HCT116 (cell line): ENCODE data around the gene SIK3. TPM values are rescaled to one million over a fixed set of nuclear protein-coding genes. Genes with fewer than 3 reads are reported as not detected.

ENCODE experiments used
- ATAC-seq: fragments of 200-7000 bp; cut with Tn5 transposase; 2 replicates; pipeline ENCODE4 v1.9.1; 2020; ENCODE audit warnings: mild to moderate bottlenecking, moderate library complexity
- BruUV-seq: library from RNA; stranded (reverse); fragments of 400-500 nt; replicated peaks from 2 replicates; lab custom pipeline; 2021; lab: Mats Ljungman, UMichigan
- CTCF ChIA-PET: fragments of 300-600 bp; sonication (Branson Sonifier 250); formaldehyde crosslinking; loops from one replicate; lab custom pipeline; 2021; ENCODE audit warnings: antibody characterized with exemption; lab: Charles Lee
- POLR2A ChIA-PET: fragments of 300-600, 350-600 bp; sonication (Branson Sonifier 250); formaldehyde crosslinking; loops from one replicate; lab custom pipeline; 2021; ENCODE audit warnings: antibody characterized with exemption; lab: Charles Lee
- RAD21 ChIA-PET, 2 experiments: fragments of 300-600 bp; sonication (Branson Sonifier 250); formaldehyde crosslinking; loops; one replicate each; lab custom pipeline; 2023; ENCODE audit warnings: low total read pairs in 2 of 2; ENCODE audit not compliant: uncharacterized antibody in 2 of 2, unreplicated experiment in 2 of 2, low non-redundant PET in 1 of 2; lab: Charles Lee
- DNase-seq: peaks from one replicate; pipeline ENCODE4 v3.0.0-alpha.2; 2010; ENCODE audit warnings: low read depth, low spot score
- H2AFZ ChIP-seq: fragments of 200-600 bp; shearing (Covaris generic), sonication (generic); 2 replicates; pipeline ENCODE4 v1.6.1; 2017; ENCODE audit warnings: low read depth, mixed run types, mixed read lengths, antibody characterized with exemption, low read length; ENCODE audit not compliant: poor library complexity, severe bottlenecking
- H3K27ac ChIP-seq: 2 replicates; pipeline ENCODE4 v1.5.1; 2012; ENCODE audit warnings: low read depth, low read length
- H3K27me3 ChIP-seq: fragments of 200-600 bp; sonication (generic); 2 replicates; pipeline ENCODE4 v1.6.1; 2016; ENCODE audit warnings: mixed run types, low read length, mixed read lengths; ENCODE audit not compliant: insufficient read depth
- H3K36me3 ChIP-seq, 2 experiments: fragments of 200-500 bp in 1 of 2; fragments of 200-600 bp in 1 of 2; sonication (Bioruptor generic) in 1 of 2; sonication (generic) in 1 of 2; 2 replicates each; pipeline versions ENCODE4 v1.5.1 to v1.6.1; 2014 to 2016; ENCODE audit warnings: low read length in 2 of 2, inconsistent platforms in 1 of 2, mixed read lengths in 1 of 2, mixed run types in 1 of 2; ENCODE audit not compliant: insufficient read depth in 2 of 2, control insufficient read depth in 1 of 2
- H3K4me1 ChIP-seq, 2 experiments: fragments of 200-600 bp in 1 of 2; sonication (generic) in 1 of 2; 2 replicates each; pipeline versions ENCODE4 v1.5.1 to v1.6.1; 2012 to 2017; ENCODE audit warnings: low read length in 2 of 2, inconsistent platforms in 1 of 2, mild to moderate bottlenecking in 1 of 2, mixed read lengths in 1 of 2, mixed run types in 1 of 2, moderate library complexity in 1 of 2; ENCODE audit not compliant: insufficient read depth in 2 of 2, control insufficient read depth in 1 of 2
- H3K4me2 ChIP-seq: fragments of 200-600 bp; sonication (generic); 2 replicates; pipeline ENCODE4 v1.6.1; 2017; ENCODE audit warnings: mixed run types, low read length, mixed read lengths
- H3K4me3 ChIP-seq, 2 experiments: fragments of 200-600 bp in 1 of 2; sonication (generic) in 1 of 2; replicated peaks in 1 of 2; 2 replicates each; pipeline ENCODE4 v1.5.1; 2011 to 2016; ENCODE audit warnings: low read length in 2 of 2, control low read depth in 1 of 2, low read depth in 1 of 2, mild to moderate bottlenecking in 1 of 2, mixed read lengths in 1 of 2, mixed run types in 1 of 2
- H3K79me2 ChIP-seq: fragments of 200-600 bp; sonication (generic); 2 replicates; pipeline ENCODE4 v1.6.1; 2017; ENCODE audit warnings: mild to moderate bottlenecking, mixed run types, low read length, moderate library complexity, mixed read lengths; ENCODE audit not compliant: insufficient read depth
- H3K9ac ChIP-seq: fragments of 200-600 bp; sonication (generic); 2 replicates; pipeline ENCODE4 v1.6.1; 2016; ENCODE audit warnings: low read length, mixed read lengths
- H3K9me2 ChIP-seq: fragments of 200-600 bp; sonication (generic), shearing (Covaris generic); 2 replicates; pipeline ENCODE4 v1.6.1; 2017; ENCODE audit warnings: mixed run types, mild to moderate bottlenecking, moderate library complexity; ENCODE audit not compliant: insufficient read depth
- H3K9me3 ChIP-seq, 2 experiments: fragments of 200-500 bp in 1 of 2; fragments of 200-600 bp in 1 of 2; sonication (Bioruptor generic) in 1 of 2; sonication (generic) in 1 of 2; 2 replicates each; pipeline ENCODE4 v1.6.1; 2014 to 2017; ENCODE audit warnings: low read length in 2 of 2, mixed read lengths in 2 of 2, inconsistent platforms in 1 of 2, low read depth in 1 of 2, mild to moderate bottlenecking in 1 of 2, mixed run types in 1 of 2, moderate library complexity in 1 of 2; ENCODE audit not compliant: control insufficient read depth in 1 of 2, insufficient read depth in 1 of 2
- H4K20me1 ChIP-seq: fragments of 200-600 bp; sonication (generic), shearing (Covaris generic); 2 replicates; pipeline ENCODE4 v1.6.1; 2017; ENCODE audit warnings: mixed run types, mild to moderate bottlenecking, moderate library complexity; ENCODE audit not compliant: insufficient read depth
- CEBPB ChIP-seq: IDR thresholded peaks from 2 replicates; pipeline ENCODE4 v1.6.1; 2012; ENCODE audit warnings: low read depth
- EGR1 ChIP-seq: IDR thresholded peaks from 2 replicates; pipeline ENCODE4 v1.6.1; 2012; ENCODE audit warnings: low read depth
- FOSL1 ChIP-seq: IDR thresholded peaks from 2 replicates; pipeline ENCODE4 v1.6.1; 2012; ENCODE audit warnings: low read depth
- POLR2AphosphoS5 ChIP-seq: IDR thresholded peaks from 2 replicates; pipeline ENCODE4 v1.6.1; 2011; ENCODE audit warnings: mild to moderate bottlenecking, low read depth, low read length, moderate library complexity
- SRF ChIP-seq: IDR thresholded peaks from 2 replicates; pipeline ENCODE4 v1.6.1; 2012; ENCODE audit warnings: low read depth
- TCF7L2 ChIP-seq: IDR thresholded peaks from 2 replicates; pipeline ENCODE4 v1.7.0; 2011; ENCODE audit warnings: borderline replicate concordance, inconsistent platforms; ENCODE audit not compliant: insufficient read depth, insufficient read length; ENCODE audit errors: extremely low read depth
- intact Hi-C: fragments of 100-400 bp; cut with micrococcal nuclease; formaldehyde crosslinking; loops from 2 replicates; pipeline ENCODE4 v1.10.0; 2022
- total RNA-seq: library from RNA; stranded (reverse); gene quantifications from one replicate; pipeline ENCODE4 v1.2.1, GENCODE V29; 2021; ENCODE audit not compliant: unreplicated experiment
- TF ChIP-seq, protein P1 (sequence below): IDR thresholded peaks from 2 replicates; pipeline ENCODE4 v1.6.1; 2011; ENCODE audit warnings: mild to moderate bottlenecking, low read length, moderate library complexity; ENCODE audit not compliant: insufficient replicate concordance; ENCODE audit errors: extremely low read depth
- TF ChIP-seq, protein P2 (sequence below): IDR thresholded peaks from 2 replicates; pipeline ENCODE4 v1.6.1; 2012; ENCODE audit warnings: low read depth
- TF ChIP-seq, protein P3 (sequence below): IDR thresholded peaks from 2 replicates; pipeline ENCODE4 v1.6.1; 2012

Gene SIK3
- total RNA-seq, 1 experiment from 2014 or later: 21.0 TPM

DNA sequence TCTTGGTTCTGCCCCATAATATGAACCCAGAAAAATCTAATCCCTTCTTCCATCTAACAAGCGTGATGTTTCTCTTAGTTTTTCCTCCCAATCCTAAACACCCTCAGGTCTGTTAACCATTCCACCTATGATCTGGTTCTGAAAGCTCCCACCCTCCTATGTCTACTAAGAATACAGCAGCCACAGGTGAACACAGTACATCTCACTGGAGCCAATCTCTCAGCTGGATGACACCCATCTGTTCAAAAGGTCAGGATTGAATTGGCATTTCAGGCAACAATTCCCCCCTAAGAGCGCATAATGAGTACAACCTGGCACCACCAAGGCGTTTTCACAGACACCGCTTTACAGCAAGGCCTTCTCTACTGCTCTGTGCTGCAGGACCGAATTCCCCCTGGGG is 241.8 kb downstream of the SIK3 start:
- CTCF ChIA-PET: no interaction called here
- Histone ChIP-seq H2AFZ (no peak overlapping the region), H3K4me2 (no peak overlapping the region), H3K9me3 (no peaks in the 10 kb centered on the region), H3K27ac (no peak overlapping the region), H3K36me3 (no peaks in the 10 kb centered on the region; a peak in 1 of 4 replicates), H3K4me1 (peaks cover 0 to 21% of the 10 kb centered on the region in 2 experiments; a peak in 2 of 4 replicates), H3K9me2 (no peaks in the 10 kb centered on the region), H3K9ac (no peak overlapping the region), H4K20me1 (no peaks in the 10 kb centered on the region), H3K4me3 (no peak overlapping the region), H3K79me2 (no peaks in the 10 kb centered on the region), H3K27me3 (no peaks in the 10 kb centered on the region)
- DNase-seq (no peak), ATAC-seq (no peak)
- intact Hi-C loops: no loop called here
- RAD21 ChIA-PET: no interaction called here
- POLR2A ChIA-PET: no interaction called here
- no TSS peak for BruUV-seq
- TF ChIP-seq CEBPB (no peak), SRF (no peak), POLR2AphosphoS5 (no peak), FOSL1 (no peak), TCF7L2 (no peak), EGR1 (no peak)
- TF ChIP-seq, protein P1, sequence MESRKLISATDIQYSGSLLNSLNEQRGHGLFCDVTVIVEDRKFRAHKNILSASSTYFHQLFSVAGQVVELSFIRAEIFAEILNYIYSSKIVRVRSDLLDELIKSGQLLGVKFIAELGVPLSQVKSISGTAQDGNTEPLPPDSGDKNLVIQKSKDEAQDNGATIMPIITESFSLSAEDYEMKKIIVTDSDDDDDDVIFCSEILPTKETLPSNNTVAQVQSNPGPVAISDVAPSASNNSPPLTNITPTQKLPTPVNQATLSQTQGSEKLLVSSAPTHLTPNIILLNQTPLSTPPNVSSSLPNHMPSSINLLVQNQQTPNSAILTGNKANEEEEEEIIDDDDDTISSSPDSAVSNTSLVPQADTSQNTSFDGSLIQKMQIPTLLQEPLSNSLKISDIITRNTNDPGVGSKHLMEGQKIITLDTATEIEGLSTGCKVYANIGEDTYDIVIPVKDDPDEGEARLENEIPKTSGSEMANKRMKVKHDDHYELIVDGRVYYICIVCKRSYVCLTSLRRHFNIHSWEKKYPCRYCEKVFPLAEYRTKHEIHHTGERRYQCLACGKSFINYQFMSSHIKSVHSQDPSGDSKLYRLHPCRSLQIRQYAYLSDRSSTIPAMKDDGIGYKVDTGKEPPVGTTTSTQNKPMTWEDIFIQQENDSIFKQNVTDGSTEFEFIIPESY: no peak
- TF ChIP-seq, protein P2, sequence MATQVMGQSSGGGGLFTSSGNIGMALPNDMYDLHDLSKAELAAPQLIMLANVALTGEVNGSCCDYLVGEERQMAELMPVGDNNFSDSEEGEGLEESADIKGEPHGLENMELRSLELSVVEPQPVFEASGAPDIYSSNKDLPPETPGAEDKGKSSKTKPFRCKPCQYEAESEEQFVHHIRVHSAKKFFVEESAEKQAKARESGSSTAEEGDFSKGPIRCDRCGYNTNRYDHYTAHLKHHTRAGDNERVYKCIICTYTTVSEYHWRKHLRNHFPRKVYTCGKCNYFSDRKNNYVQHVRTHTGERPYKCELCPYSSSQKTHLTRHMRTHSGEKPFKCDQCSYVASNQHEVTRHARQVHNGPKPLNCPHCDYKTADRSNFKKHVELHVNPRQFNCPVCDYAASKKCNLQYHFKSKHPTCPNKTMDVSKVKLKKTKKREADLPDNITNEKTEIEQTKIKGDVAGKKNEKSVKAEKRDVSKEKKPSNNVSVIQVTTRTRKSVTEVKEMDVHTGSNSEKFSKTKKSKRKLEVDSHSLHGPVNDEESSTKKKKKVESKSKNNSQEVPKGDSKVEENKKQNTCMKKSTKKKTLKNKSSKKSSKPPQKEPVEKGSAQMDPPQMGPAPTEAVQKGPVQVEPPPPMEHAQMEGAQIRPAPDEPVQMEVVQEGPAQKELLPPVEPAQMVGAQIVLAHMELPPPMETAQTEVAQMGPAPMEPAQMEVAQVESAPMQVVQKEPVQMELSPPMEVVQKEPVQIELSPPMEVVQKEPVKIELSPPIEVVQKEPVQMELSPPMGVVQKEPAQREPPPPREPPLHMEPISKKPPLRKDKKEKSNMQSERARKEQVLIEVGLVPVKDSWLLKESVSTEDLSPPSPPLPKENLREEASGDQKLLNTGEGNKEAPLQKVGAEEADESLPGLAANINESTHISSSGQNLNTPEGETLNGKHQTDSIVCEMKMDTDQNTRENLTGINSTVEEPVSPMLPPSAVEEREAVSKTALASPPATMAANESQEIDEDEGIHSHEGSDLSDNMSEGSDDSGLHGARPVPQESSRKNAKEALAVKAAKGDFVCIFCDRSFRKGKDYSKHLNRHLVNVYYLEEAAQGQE: no peak
- TF ChIP-seq, protein P3, sequence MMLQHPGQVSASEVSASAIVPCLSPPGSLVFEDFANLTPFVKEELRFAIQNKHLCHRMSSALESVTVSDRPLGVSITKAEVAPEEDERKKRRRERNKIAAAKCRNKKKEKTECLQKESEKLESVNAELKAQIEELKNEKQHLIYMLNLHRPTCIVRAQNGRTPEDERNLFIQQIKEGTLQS: no peak
